Renal cortical epithelial cell (primary cell): ENCODE results near the gene FGF11. TPM values are rescaled to one million over a fixed set of nuclear protein-coding genes. Genes with fewer than 3 reads are reported as not detected.

Source experiments
- DNase-seq: peaks from one replicate; pipeline ENCODE4 v3.0.0-alpha.2; 2011; ENCODE audit warnings: low read depth
- total RNA-seq: library from RNA; depleted of rRNA; stranded (reverse); fragments of >200 nt; gene quantifications from 2 replicates; pipeline ENCODE4 v1.2.3, GENCODE V29; 2014

Gene FGF11
- total RNA-seq: 3.3 and 10.7 TPM in 2 replicates

- no peak for DNase-seq
These were observed at the start of gene FGF11 for GRCh38 chr17:7439462-7440112. FGF11 (plus strand) TSS chr17:7439512; CDS start chr17:7439621, 109 bp downstream.

DNA sequence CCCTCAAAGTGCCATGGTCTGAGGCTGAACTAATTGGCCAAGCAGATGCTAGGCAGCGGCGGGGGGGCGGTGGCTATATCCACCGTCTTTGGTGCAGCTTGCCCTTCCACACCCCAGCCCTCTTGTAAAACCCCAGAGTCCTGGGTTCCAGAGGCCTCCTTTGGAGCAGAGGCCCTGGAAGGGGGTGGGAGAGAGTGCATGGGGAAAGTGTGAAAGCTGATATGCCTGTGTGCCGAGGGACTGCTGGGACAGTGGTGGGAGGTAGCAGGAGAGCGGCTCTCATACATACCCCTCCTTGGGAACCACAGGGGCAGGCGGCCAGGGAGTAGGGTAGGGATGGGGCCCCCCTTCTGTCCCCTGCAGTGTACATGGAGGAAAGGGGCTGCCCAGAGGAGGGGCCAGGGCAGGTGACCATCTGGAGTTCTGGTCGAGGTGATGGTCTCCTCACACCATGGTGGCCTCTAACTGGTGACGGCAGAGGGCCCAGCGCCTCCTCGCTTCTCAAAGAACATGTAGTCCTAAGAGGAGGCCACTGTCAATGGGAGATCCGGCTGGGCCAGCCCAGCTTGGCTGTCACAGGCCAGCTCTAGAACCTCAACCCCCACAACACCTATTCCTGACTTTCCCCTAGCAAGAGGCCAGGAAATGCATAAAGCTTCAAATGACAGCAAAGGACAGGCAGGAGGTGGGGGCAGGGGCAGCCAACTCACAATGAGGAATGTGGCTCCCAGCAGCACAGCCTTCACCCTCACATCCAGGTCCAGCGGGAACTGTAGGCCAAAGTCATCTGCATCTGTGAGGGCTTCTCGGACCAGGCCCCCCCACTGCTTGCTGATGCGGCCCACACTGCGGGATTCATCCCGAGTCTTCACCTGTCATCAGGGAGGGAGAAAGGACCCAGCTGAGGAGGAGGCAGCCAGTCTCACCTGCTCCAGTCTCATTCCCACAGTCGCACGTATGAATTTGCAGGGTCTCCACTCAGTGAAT lies 49.1 kb upstream of the FGF11 start:
- no peak for DNase-seq

- DNase-seq: no peak
These were observed 48.0 kb upstream of the FGF11 start for GRCh38 chr17:7391307-7391706.

DNA sequence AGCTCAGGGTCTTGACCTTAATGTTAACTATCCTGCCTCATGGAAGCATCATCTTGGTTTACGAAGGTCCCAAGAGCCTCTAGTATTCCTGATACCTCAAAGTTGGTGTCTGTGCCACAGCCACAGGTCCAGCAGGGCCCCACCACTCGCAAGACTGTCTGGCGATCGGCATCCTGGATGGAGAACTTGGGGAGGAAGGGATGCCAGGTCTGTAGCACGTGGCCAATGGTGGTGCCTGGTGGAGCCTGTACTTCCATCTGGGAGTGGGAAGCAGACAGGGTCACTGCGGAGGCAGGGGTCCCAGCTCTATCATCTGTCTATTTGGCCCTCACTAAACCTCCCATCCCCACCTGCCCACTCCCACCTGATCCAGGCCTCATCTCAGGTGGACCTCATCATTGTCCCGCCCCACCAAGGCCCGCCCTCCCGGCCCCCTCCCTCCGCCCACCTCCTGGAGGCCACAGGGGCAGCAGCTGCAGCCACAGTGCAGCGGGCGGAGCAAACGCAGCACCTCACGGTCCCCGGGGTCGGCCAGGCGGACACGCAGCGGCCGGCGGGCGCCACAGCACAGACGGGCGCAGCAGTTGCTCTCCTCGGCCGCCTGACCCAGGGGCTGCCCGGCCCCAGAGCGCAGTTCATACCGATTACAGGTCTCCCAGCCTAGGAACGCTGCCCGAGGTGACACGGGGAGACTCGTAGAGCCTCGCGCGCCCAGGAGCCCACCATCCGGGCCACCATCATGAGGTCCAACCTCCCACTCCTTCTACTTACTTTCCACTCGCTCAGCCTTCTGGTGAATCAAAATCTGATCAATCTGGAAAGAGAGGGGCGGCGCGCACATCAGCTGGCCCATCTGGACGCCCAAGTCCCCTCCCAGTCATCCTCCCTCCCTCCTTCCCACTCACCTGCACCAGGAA lies 46.4 kb upstream of the FGF11 start:
- DNase-seq: no peak

- DNase-seq: no peak
These were observed 45.5 kb upstream of the FGF11 start for GRCh38 chr17:7393613-7394451.

DNA sequence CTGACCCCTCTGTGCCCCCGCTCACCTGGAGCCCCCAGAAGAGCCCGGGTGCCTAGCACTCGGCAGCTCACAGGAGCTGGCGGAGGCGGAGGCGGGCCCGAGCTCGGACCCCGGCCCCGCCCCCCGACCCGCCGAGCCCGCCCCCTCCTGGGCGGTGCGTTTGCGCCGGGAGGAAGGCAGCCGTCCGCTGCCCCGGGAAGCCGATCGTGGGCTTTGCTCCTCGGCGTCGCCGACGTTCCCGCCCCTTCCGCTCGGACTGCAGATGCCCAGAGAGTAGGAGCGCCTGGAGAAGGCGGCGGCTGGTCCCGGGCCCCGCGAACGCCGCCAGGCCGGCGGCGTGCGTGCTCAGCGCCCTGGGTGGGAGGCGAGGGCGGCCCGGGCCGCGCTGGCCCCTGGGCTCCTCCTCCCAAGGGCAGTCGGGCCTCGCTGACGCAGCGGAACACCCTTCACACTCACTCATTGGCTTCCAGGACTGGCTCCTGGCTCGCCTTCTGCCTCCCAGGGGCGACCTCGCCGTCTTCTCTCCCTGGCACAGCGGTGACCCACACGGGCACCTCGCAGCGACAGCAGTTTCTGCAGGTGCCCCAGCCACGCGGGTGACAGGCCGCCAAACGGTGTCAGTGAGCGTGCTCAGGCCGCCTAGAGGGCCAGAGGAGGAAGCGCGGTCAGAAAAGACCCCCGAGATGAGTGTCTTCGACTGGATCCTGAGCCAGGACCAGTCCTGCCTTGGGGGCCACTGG lies 44.7 kb upstream of the FGF11 start, which contains the start of gene PLSCR3:
Gene PLSCR3 (minus strand): TSS at position 74 of the 740 bp plus-strand sequence. CDS start 415 bp downstream, outside the sequence.
- peak; percentile 63 for DNase-seq

DNA sequence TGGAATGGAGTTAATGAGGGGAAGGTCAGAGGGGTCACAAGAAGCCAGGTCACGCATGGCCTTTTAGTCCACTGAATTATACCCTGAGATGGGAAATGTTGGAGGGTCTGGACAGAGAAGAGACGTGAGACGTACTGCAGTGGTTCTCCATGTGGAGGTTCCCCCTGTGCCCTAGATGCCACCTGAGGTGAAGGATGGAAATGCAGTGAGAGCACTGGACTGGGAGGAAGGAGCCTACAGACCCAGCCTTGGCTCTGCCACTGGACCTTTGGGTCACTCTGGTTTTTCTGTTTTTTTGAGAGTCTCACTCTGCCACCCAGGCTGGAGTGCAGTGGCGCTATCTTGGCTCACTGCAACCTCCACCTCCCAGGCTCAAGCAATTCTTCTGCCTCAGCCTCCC lies 43.2 kb upstream of the FGF11 start:
- DNase-seq: no peak

GRCh38 chr17:7398612-7399011 lies 40.7 kb upstream of the FGF11 start:
- no peak for DNase-seq

GRCh38 chr17:7403043-7403726 lies 36.1 kb upstream of the FGF11 start:
- DNase-seq: no peak

GRCh38 chr17:7403727-7403976 lies 35.7 kb upstream of the FGF11 start:
- DNase-seq: no peak

DNA sequence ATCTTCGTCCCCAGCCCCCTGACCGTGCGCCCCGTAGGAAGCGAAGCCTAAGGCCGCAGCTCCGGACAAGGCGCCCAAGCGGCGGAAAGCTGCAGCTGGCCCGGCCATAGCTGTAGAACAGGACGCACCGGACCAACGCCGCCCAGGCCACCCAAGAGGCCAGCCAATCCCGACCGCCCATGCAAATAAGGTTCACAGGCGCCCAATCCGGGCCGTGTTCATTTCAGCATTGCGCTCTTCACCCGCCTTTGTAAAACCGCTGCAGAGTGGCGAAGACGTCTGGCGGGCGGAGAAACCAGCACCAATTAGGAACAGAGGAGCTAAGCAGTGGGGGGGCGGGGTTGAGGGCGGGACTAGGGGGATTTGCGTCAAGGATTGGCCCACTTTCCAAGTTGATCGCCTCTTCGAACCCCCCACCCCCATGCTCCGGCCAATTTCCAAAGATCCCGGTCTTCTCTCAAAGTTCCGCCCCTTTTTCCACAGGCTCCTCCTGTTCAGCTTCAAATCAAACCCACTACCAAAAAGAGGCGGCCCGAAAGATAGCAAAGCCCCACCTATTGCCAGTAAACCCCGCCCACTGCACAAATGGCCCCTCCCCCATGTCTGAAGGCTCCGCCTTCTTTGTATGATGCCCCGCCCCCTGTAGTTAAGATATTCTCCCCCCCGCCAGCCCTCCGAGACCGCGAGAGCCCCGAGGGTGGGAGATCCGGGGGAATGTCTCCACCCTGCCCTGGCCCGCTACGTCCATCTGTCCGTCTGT lies 35.2 kb upstream of the FGF11 start, which contains the start of gene TMEM256:
Gene TMEM256 (minus strand): TSS at position 121 of the 760 bp plus-strand sequence. CDS start 13 bp downstream, at position 108.
- peak; percentile 97 for DNase-seq

- no peak for DNase-seq
These were observed 34.5 kb upstream of the FGF11 start for GRCh38 chr17:7404737-7405349.

DNA sequence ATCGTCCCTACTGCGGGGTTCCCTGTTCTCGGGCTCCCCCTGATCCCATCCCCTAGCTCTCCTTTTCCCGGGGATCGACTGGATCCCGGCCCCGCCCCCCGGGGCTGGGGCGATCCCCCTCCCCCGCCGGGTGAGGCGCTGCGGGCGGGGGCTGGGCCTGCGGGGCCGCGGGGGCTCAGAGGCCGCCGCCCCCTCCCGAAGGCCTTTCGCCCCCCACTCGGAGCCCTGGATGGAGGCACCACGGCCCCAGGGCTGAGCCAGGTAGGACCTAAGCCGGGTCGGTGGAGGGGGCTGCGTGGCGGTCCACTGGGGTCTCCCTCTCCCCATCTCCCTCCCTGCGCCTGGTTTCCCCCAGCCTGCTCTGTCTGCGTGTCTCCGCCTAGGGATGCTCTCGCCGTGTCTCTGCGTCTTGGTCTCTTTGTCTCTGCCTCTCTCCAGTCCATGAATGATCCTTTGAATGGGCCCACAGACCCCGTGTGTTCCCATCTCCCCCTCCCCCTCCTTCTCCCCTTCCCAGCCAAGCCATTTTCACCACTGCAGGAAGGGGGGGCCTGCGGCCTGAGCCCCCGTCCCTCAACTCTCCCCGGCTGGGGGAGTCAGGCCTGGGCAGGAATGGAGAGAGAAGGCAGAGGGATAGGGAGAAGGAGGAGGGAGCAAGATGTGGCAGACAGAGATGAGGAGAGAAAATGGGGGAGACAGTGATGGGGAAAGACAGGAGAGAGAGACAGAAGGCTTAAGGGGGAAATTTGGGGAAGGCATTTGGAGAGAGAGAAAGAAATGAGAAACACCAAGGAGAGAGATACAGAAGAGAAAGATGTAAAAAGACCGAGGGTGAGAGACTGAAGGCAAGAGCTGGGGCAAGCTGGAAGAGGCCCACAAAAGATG lies 33.7 kb upstream of the FGF11 start:
- no peak for DNase-seq

GRCh38 chr17:7406235-7406825 lies 33.0 kb upstream of the FGF11 start:
- no peak for DNase-seq

DNA sequence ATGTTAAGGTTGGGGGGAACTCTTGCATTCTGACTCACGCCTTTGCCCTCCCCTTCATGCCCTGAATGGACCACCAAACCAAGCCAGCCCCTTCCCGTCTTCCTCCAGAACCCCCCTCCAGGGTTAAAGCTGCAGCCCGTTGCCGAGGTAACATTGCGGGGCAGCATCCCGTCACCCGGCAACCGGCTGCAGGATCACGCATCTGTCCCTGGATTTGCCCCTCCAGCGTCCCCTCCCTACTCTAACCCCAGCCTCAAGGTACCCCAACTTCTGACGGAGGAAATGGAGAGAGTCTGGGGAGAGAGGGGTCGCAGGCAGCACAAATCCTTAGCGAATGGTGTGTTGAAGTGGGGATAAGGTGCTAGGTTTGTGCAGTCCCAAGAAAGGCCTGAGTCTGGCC lies 32.2 kb upstream of the FGF11 start:
- DNase-seq: no peak

- DNase-seq: no peak
These were observed 31.6 kb upstream of the FGF11 start, which contains the start of gene NLGN2 for GRCh38 chr17:7407485-7408251. NLGN2 (plus strand) TSS chr17:7407845; CDS start chr17:7408256, 411 bp downstream.
